Measurements from ENCODE around the gene SACM1L. TPM values are rescaled to one million over a fixed set of nuclear protein-coding genes. Genes with fewer than 3 reads are reported as not detected.

SACM1L gene
- total RNA-seq, 6 experiments from 2014 or later: 43.9 to 51.3 (median 47.8) TPM

- peaks cover 18% of the 10 kb centered on the region for H3K9me3 Mint-ChIP-seq
- no peak overlapping the region for H3K4me3 Mint-ChIP-seq
- no peak for TF ChIP-seq CTCF (IDR thresholded peaks at IDR 0.05)
- DNase-seq: no peak
- H3K27ac Mint-ChIP-seq: no peak overlapping the region
- H3K4me1 Mint-ChIP-seq (ENCODE audit: low read depth): no peaks in the 10 kb centered on the region
- peaks cover 11% of the 10 kb centered on the region for H3K36me3 Mint-ChIP-seq (ENCODE audit: low read depth)
- peaks cover 61% of the 10 kb centered on the region for H3K27me3 Mint-ChIP-seq (ENCODE audit: insufficient read depth)
Measured at GRCh38 chr3:45792516-45793172, 103.4 kb downstream of the SACM1L start.

- no peak for TF ChIP-seq CTCF (IDR thresholded peaks at IDR 0.05)
- H3K27me3 Mint-ChIP-seq (ENCODE audit: insufficient read depth): peaks cover 68% of the 10 kb centered on the region
- H3K27ac Mint-ChIP-seq: no peak overlapping the region
- no peak for DNase-seq
- peaks cover 11% of the 10 kb centered on the region for H3K36me3 Mint-ChIP-seq (ENCODE audit: low read depth)
- H3K9me3 Mint-ChIP-seq: peaks cover 18% of the 10 kb centered on the region
- H3K4me1 Mint-ChIP-seq (ENCODE audit: low read depth): no peaks in the 10 kb centered on the region
- H3K4me3 Mint-ChIP-seq: no peak overlapping the region
Measured at GRCh38 chr3:45793482-45794176, 104.4 kb downstream of the SACM1L start.

- no peaks in the 10 kb centered on the region for H3K4me1 Mint-ChIP-seq (ENCODE audit: low read depth)
- no peak overlapping the region for H3K4me3 Mint-ChIP-seq
- H3K27ac Mint-ChIP-seq: no peak overlapping the region
- H3K36me3 Mint-ChIP-seq (ENCODE audit: low read depth): peaks cover 11% of the 10 kb centered on the region
- H3K27me3 Mint-ChIP-seq (ENCODE audit: insufficient read depth): peaks cover 71% of the 10 kb centered on the region
- peaks cover 13% of the 10 kb centered on the region for H3K9me3 Mint-ChIP-seq
- no peak for TF ChIP-seq CTCF (IDR thresholded peaks at IDR 0.05)
- no peak for DNase-seq
Measured at GRCh38 chr3:45794177-45794560, 105.0 kb downstream of the SACM1L start.

- DNase-seq: no peak
- no peak for TF ChIP-seq CTCF (IDR thresholded peaks at IDR 0.05)
- no peak overlapping the region for H3K27ac Mint-ChIP-seq
- peaks cover 10% of the 10 kb centered on the region for H3K36me3 Mint-ChIP-seq (ENCODE audit: low read depth)
- no peak overlapping the region for H3K4me3 Mint-ChIP-seq
- H3K27me3 Mint-ChIP-seq (ENCODE audit: insufficient read depth): peaks cover 75% of the 10 kb centered on the region
- H3K9me3 Mint-ChIP-seq: peaks cover 10% of the 10 kb centered on the region
- no peaks in the 10 kb centered on the region for H3K4me1 Mint-ChIP-seq (ENCODE audit: low read depth)
Measured at GRCh38 chr3:45794660-45795059, 105.5 kb downstream of the SACM1L start.

Other genes with a start within 250 kb of the SACM1L start
- 10 to 100 TPM; 25.0 to 34.8 (median 27.2) TPM for gene LIMD1, start 94.6 kb upstream of the SACM1L start, total RNA-seq (2021; fragmentation: NEBNext Ultra II Directional; extraction: Animal tissue kit (Norgen Biotek cat#: 25700))
- gene SLC6A20, start 107.1 kb downstream of the SACM1L start, total RNA-seq (2021; fragmentation: NEBNext Ultra II Directional; extraction: Animal tissue kit (Norgen Biotek cat#: 25700)): not detected
- 10 to 100 TPM; 13.0 to 20.0 (median 15.8) TPM for gene LZTFL1, start 152.7 kb downstream of the SACM1L start, total RNA-seq (2021; fragmentation: NEBNext Ultra II Directional; extraction: Animal tissue kit (Norgen Biotek cat#: 25700))
- gene CCR9, start 197.1 kb downstream of the SACM1L start, total RNA-seq (2021; fragmentation: NEBNext Ultra II Directional; extraction: Animal tissue kit (Norgen Biotek cat#: 25700)): not detected

Measured in HFFc6 (cell line).